Activated T-helper 1 cell treated with anti-CD3 and anti-CD28 coated beads, Interleukin-12 subunit alpha, Interleukin-12 subunit beta, Interleukin-2, Interleukin-4 antibody, amounts not matched to agents 30 ng/mL and 10 ng/mL and 1 ng/mL, durations not matched to agents 14 hours and 24 hours and 36 hours (primary cell): ENCODE data around the gene RAB6A. TPM values are rescaled to one million over a fixed set of nuclear protein-coding genes. Genes with fewer than 3 reads are reported as not detected.
"Not testable (repeated sequence)": the region's sequence is repeated elsewhere in the genome, so short reads cannot be mapped to it uniquely, and the experiment has no call there.

Experiments
- DNase-seq: peaks from one replicate; pipeline ENCODE4 v3.0.0; 2021; ENCODE audit warnings: low spot score
- H3K27ac Mint-ChIP-seq: one replicate; pipeline ENCODE4 v1.8.0; 2021; ENCODE audit warnings: mild to moderate bottlenecking, mixed read lengths
- H3K27me3 Mint-ChIP-seq: one replicate; pipeline ENCODE4 v1.8.0; 2022; ENCODE audit warnings: mild to moderate bottlenecking, moderate library complexity, mixed read lengths; ENCODE audit not compliant: insufficient read depth
- H3K36me3 Mint-ChIP-seq: one replicate; pipeline ENCODE4 v1.8.0; 2021; ENCODE audit warnings: low read depth, mixed read lengths
- H3K4me1 Mint-ChIP-seq: one replicate; pipeline ENCODE4 v1.8.0; 2021; ENCODE audit warnings: low read depth, mixed read lengths
- H3K4me3 Mint-ChIP-seq: one replicate; pipeline ENCODE4 v1.8.0; 2021; ENCODE audit warnings: mild to moderate bottlenecking, moderate library complexity, mixed read lengths
- H3K9me3 Mint-ChIP-seq: one replicate; pipeline ENCODE4 v1.8.0; 2021; ENCODE audit warnings: mixed read lengths
- intact Hi-C: fragments of 100-400 bp; cut with micrococcal nuclease; formaldehyde crosslinking; loops from one replicate; pipeline ENCODE4 v1.15.1; 2024
- total RNA-seq: library from RNA; stranded (reverse); gene quantifications from 2 replicates; pipeline ENCODE4 v1.2.3, GENCODE V29; 2022

The RAB6A gene
- total RNA-seq, 1 donor from 2014 or later: 88.0 TPM

- H3K4me1 Mint-ChIP-seq, DNase-seq, H3K9me3 Mint-ChIP-seq, H3K27me3 Mint-ChIP-seq, intact Hi-C loops, H3K4me3 Mint-ChIP-seq, H3K27ac Mint-ChIP-seq: not testable (repeated sequence)
- H3K36me3 Mint-ChIP-seq: peaks cover 15% of the 10 kb centered on the region
Measured at GRCh38 chr11:73676552-73676951, 84.3 kb downstream of the RAB6A start.

GRCh38 chr11:73671701-73672100, 89.2 kb downstream of the RAB6A start:
- H3K9me3 Mint-ChIP-seq: no peaks in the 10 kb centered on the region
- intact Hi-C loops: no loop called here
- no peaks in the 10 kb centered on the region for H3K27me3 Mint-ChIP-seq
- no peak for DNase-seq
- no peaks in the 10 kb centered on the region for H3K4me1 Mint-ChIP-seq
- H3K4me3 Mint-ChIP-seq: no peak overlapping the region
- peaks cover 7% of the 10 kb centered on the region for H3K36me3 Mint-ChIP-seq
- H3K27ac Mint-ChIP-seq: no peak overlapping the region

GRCh38 chr11:73670808-73671207, 90.1 kb downstream of the RAB6A start:
- intact Hi-C loops: no loop called here
- Mint-ChIP-seq H3K36me3 (peaks cover 4% of the 10 kb centered on the region), H3K4me3 (no peak overlapping the region), H3K9me3 (no peaks in the 10 kb centered on the region), H3K27me3 (no peaks in the 10 kb centered on the region), H3K4me1 (no peaks in the 10 kb centered on the region), H3K27ac (no peak overlapping the region)
- DNase-seq: no peak

- intact Hi-C loops: no loop called here
- no peaks in the 10 kb centered on the region for H3K27me3 Mint-ChIP-seq
- H3K36me3 Mint-ChIP-seq: peaks cover 2% of the 10 kb centered on the region
- H3K4me1 Mint-ChIP-seq: no peaks in the 10 kb centered on the region
- DNase-seq: no peak
- H3K27ac Mint-ChIP-seq: no peak overlapping the region
- no peaks in the 10 kb centered on the region for H3K9me3 Mint-ChIP-seq
- no peak overlapping the region for H3K4me3 Mint-ChIP-seq
Measured at GRCh38 chr11:73667891-73668290, 93.0 kb downstream of the RAB6A start.

GRCh38 chr11:73664877-73665276, 96.0 kb downstream of the RAB6A start:
- no peak for DNase-seq
- no peaks in the 10 kb centered on the region for H3K4me1 Mint-ChIP-seq
- H3K27me3 Mint-ChIP-seq: no peaks in the 10 kb centered on the region
- no peak overlapping the region for H3K27ac Mint-ChIP-seq
- H3K9me3 Mint-ChIP-seq: no peaks in the 10 kb centered on the region
- H3K36me3 Mint-ChIP-seq: peaks cover 2% of the 10 kb centered on the region
- intact Hi-C loops: loop anchor here (5.0 kb wide), 1 partner anchor 188 kb away; no protein-coding TSS in a partner anchor
- no peak overlapping the region for H3K4me3 Mint-ChIP-seq

GRCh38 chr11:73663604-73664495, 97.0 kb downstream of the RAB6A start:
- Mint-ChIP-seq H3K36me3 (no peaks in the 10 kb centered on the region), H3K4me3 (no peak overlapping the region), H3K9me3 (no peaks in the 10 kb centered on the region), H3K27ac (no peak overlapping the region), H3K27me3 (no peaks in the 10 kb centered on the region), H3K4me1 (no peaks in the 10 kb centered on the region)
- intact Hi-C loops: loop anchor here (5.0 kb wide), 1 partner anchor 187 kb away; no protein-coding TSS in a partner anchor
- no peak for DNase-seq

- no peaks in the 10 kb centered on the region for H3K27me3 Mint-ChIP-seq
- intact Hi-C loops: loop anchor here (5.0 kb wide), 1 partner anchor 185 kb away; no protein-coding TSS in a partner anchor
- H3K36me3 Mint-ChIP-seq: no peaks in the 10 kb centered on the region
- no peak overlapping the region for H3K4me3 Mint-ChIP-seq
- H3K27ac Mint-ChIP-seq: no peak overlapping the region
- no peaks in the 10 kb centered on the region for H3K9me3 Mint-ChIP-seq
- no peaks in the 10 kb centered on the region for H3K4me1 Mint-ChIP-seq
- no peak for DNase-seq
Measured at GRCh38 chr11:73662445-73663157, 98.3 kb downstream of the RAB6A start.

- H3K27me3 Mint-ChIP-seq: no peaks in the 10 kb centered on the region
- intact Hi-C loops: loop anchor here (1.0 to 5.0 kb wide), 6 partner anchors 36 to 354 kb away; no protein-coding TSS in a partner anchor
- no peaks in the 10 kb centered on the region for H3K9me3 Mint-ChIP-seq
- no peaks in the 10 kb centered on the region for H3K4me1 Mint-ChIP-seq
- no peak overlapping the region for H3K27ac Mint-ChIP-seq
- DNase-seq: peak; percentile 76
- H3K4me3 Mint-ChIP-seq: no peak overlapping the region
- H3K36me3 Mint-ChIP-seq: no peaks in the 10 kb centered on the region
Measured at GRCh38 chr11:73661035-73661628, 99.7 kb downstream of the RAB6A start.

- no peak for DNase-seq
- no peaks in the 10 kb centered on the region for H3K9me3 Mint-ChIP-seq
- no peaks in the 10 kb centered on the region for H3K4me1 Mint-ChIP-seq
- no peak overlapping the region for H3K4me3 Mint-ChIP-seq
- H3K27me3 Mint-ChIP-seq: no peaks in the 10 kb centered on the region
- H3K27ac Mint-ChIP-seq: no peak overlapping the region
- no peaks in the 10 kb centered on the region for H3K36me3 Mint-ChIP-seq
- intact Hi-C loops: loop anchor here (1.0 to 5.0 kb wide), 6 partner anchors 35 to 353 kb away; no protein-coding TSS in a partner anchor
Measured at GRCh38 chr11:73660497-73661034, 100.3 kb downstream of the RAB6A start.

- intact Hi-C loops: loop anchor here (2.0 to 5.0 kb wide), 2 partner anchors 183 to 267 kb away; no protein-coding TSS in a partner anchor
- no peaks in the 10 kb centered on the region for H3K36me3 Mint-ChIP-seq
- H3K9me3 Mint-ChIP-seq: no peaks in the 10 kb centered on the region
- DNase-seq: no peak
- H3K4me1 Mint-ChIP-seq: no peaks in the 10 kb centered on the region
- no peak overlapping the region for H3K27ac Mint-ChIP-seq
- H3K27me3 Mint-ChIP-seq: no peaks in the 10 kb centered on the region
- no peak overlapping the region for H3K4me3 Mint-ChIP-seq
Measured at GRCh38 chr11:73659961-73660360, 100.9 kb downstream of the RAB6A start.

- H3K9me3 Mint-ChIP-seq: no peaks in the 10 kb centered on the region
- intact Hi-C loops: no loop called here
- no peak overlapping the region for H3K27ac Mint-ChIP-seq
- peaks cover 3% of the 10 kb centered on the region for H3K27me3 Mint-ChIP-seq
- DNase-seq: no peak
- no peaks in the 10 kb centered on the region for H3K4me1 Mint-ChIP-seq
- no peaks in the 10 kb centered on the region for H3K36me3 Mint-ChIP-seq
- H3K4me3 Mint-ChIP-seq: no peak overlapping the region
Measured at GRCh38 chr11:73656985-73657384, 103.9 kb downstream of the RAB6A start.

- H3K27me3 Mint-ChIP-seq: peaks cover 3% of the 10 kb centered on the region
- H3K4me1 Mint-ChIP-seq: no peaks in the 10 kb centered on the region
- H3K27ac Mint-ChIP-seq: no peak overlapping the region
- no peak overlapping the region for H3K4me3 Mint-ChIP-seq
- no peaks in the 10 kb centered on the region for H3K36me3 Mint-ChIP-seq
- DNase-seq: no peak
- intact Hi-C loops: no loop called here
- no peaks in the 10 kb centered on the region for H3K9me3 Mint-ChIP-seq
Measured at GRCh38 chr11:73655686-73656085, 105.2 kb downstream of the RAB6A start.
